DOHH2 (cell line): Measurements from ENCODE around the gene SHANK2.

Source experiments
- H3F3A ChIP-seq: fragments of 200-600 bp; sonication (generic), shearing (Covaris generic); 2 replicates; pipeline ENCODE4 v1.6.0; 2016; ENCODE audit warnings: antibody characterized with exemption, mild to moderate bottlenecking; ENCODE audit not compliant: control insufficient read depth, insufficient read depth
- H3K27ac ChIP-seq: fragments of 200-600 bp; sonication (generic); 2 replicates; pipeline ENCODE4 v1.5.1; 2014; ENCODE audit warnings: low read depth, mild to moderate bottlenecking, low read length, moderate library complexity
- H3K27me3 ChIP-seq: fragments of 200-600 bp; sonication (generic); 2 replicates; pipeline ENCODE4 v1.6.1; 2014; ENCODE audit warnings: mild to moderate bottlenecking, low read length, mixed read lengths; ENCODE audit not compliant: control insufficient read depth
- H3K36me3 ChIP-seq: fragments of 200-600 bp; sonication (generic); 2 replicates; pipeline ENCODE4 v1.6.1; 2014; ENCODE audit warnings: mild to moderate bottlenecking, low read length, moderate library complexity, mixed read lengths; ENCODE audit not compliant: control insufficient read depth
- H3K4me1 ChIP-seq: fragments of 200-600 bp; sonication (generic); 2 replicates; pipeline ENCODE4 v1.6.1; 2014; ENCODE audit warnings: mild to moderate bottlenecking, low read length, mixed read lengths; ENCODE audit not compliant: control insufficient read depth
- H3K4me2 ChIP-seq: fragments of 200-600 bp; sonication (generic); 2 replicates; pipeline ENCODE4 v1.6.0; 2014; ENCODE audit warnings: mild to moderate bottlenecking, low read length, moderate library complexity
- H3K4me3 ChIP-seq: fragments of 200-600 bp; sonication (generic); 2 replicates; pipeline ENCODE4 v1.5.1; 2014; ENCODE audit warnings: mild to moderate bottlenecking, low read length, mixed read lengths
- H3K79me2 ChIP-seq: fragments of 200-600 bp; sonication (generic); 2 replicates; pipeline ENCODE4 v1.6.1; 2014; ENCODE audit warnings: mild to moderate bottlenecking, low read length, mixed read lengths; ENCODE audit not compliant: control insufficient read depth
- H3K9me2 ChIP-seq: fragments of 200-600 bp; sonication (generic); replicated peaks from 2 replicates; pipeline ENCODE4 v1.6.1; 2014; ENCODE audit warnings: mild to moderate bottlenecking, low read length, mixed read lengths; ENCODE audit not compliant: control insufficient read depth
- H3K9me3 ChIP-seq: fragments of 200-600 bp; sonication (generic); 2 replicates; pipeline ENCODE4 v1.6.1; 2014; ENCODE audit warnings: antibody characterized with exemption, low read length, mixed read lengths; ENCODE audit not compliant: control insufficient read depth, insufficient read depth
- H4K20me1 ChIP-seq: fragments of 200-600 bp; sonication (generic); 2 replicates; pipeline ENCODE4 v1.6.0; 2014; ENCODE audit warnings: low read depth, mild to moderate bottlenecking, antibody characterized with exemption, low read length, moderate library complexity; ENCODE audit not compliant: control insufficient read depth, insufficient read depth
- EZH2phosphoT487 ChIP-seq: fragments of 200-600 bp; sonication (generic); IDR thresholded peaks from 2 replicates; pipeline ENCODE4 v1.6.1; 2017; ENCODE audit warnings: borderline replicate concordance, mild to moderate bottlenecking, antibody characterized with exemption, low read length, moderate library complexity, mixed read lengths
- TF ChIP-seq, protein P1 (sequence below): fragments of 200-600 bp; sonication (generic); IDR thresholded peaks from one replicate; pipeline ENCODE4 v1.5.1; 2014; ENCODE audit warnings: antibody characterized with exemption, mild to moderate bottlenecking, low read depth, low read length; ENCODE audit not compliant: poor library complexity, severe bottlenecking

SHANK2 gene

DNA sequence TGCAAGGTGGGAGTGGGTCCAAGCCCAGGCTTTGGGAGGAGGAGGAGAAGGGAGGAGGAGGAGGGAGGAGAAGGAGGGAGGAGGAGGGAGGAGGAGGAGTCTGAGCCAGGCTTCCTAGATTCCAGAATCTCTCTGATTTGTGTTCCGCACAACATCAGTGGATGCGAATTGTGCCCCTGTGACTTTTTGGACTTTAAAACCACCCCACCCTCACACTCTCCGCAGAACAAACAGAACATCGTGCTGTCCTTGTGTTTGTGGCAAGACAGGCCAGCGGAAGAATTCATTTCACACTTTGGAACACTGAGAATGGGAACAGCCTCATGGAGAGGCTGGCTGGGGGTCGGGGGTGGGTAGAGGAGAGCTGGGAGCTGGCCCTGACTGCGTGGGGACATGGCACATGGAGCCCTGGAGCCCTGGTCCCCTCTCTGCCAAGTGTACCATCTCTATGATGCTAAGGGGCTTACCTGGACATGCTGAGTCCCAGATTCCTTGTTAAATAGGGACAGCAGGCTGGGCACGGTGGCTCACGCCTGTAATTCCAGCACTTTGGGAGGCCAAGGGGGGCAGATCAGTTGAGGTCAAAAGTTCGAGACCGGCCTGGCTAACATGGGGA, 16.4 kb upstream of the SHANK2 start:
- no peak overlapping the region for H3K4me3 ChIP-seq
- H3K4me1 ChIP-seq = no peaks in the 10 kb centered on the region
- H3K4me2 ChIP-seq = no peak overlapping the region

DNA sequence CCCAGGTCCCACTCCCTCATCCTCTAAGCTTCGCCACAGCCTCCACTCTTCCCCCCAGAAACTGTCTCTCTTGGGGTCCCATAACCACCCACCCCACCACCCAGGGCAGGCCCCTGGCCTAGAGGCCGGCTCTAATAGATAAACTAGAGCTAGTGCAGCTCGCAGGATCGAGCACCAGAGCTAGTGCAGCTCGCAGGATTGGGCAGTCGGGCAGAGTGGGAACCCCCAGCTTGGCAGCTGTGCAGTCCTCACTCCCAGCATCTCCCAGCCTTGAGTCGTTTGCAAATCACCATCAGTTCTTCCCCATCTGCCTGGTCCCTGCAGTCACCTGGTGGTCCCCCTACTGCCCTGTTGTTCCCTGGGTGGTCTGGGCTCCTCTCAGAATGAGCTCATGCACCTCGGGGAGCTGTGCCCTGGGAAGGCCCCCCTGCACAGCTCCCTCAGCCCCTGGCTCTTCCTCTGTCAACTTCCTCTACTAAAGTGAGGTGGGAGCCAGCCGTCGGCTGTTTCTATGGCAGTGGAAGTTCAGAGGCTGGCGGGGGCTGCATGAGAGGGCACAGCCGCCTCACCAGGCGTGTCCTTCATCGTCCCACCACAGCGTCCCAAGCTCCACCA, 15.5 kb upstream of the SHANK2 start:
- no peak overlapping the region for H3K4me2 ChIP-seq
- no peak overlapping the region for H3K27ac ChIP-seq
- no peaks in the 10 kb centered on the region for H4K20me1 ChIP-seq
- H3K79me2 ChIP-seq = no peaks in the 10 kb centered on the region
- peaks cover 3% of the 10 kb centered on the region; the same call in 1 of the 2 replicates for H3K9me3 ChIP-seq
- H3K27me3 ChIP-seq = no peaks in the 10 kb centered on the region
- H3K4me3 ChIP-seq = no peak overlapping the region
- H3K4me1 ChIP-seq = no peaks in the 10 kb centered on the region
- H3K9me2 ChIP-seq = no peaks in the 10 kb centered on the region
- H3K36me3 ChIP-seq = no peaks in the 10 kb centered on the region
- no peaks in the 10 kb centered on the region for H3F3A ChIP-seq
- TF ChIP-seq, protein P1, sequence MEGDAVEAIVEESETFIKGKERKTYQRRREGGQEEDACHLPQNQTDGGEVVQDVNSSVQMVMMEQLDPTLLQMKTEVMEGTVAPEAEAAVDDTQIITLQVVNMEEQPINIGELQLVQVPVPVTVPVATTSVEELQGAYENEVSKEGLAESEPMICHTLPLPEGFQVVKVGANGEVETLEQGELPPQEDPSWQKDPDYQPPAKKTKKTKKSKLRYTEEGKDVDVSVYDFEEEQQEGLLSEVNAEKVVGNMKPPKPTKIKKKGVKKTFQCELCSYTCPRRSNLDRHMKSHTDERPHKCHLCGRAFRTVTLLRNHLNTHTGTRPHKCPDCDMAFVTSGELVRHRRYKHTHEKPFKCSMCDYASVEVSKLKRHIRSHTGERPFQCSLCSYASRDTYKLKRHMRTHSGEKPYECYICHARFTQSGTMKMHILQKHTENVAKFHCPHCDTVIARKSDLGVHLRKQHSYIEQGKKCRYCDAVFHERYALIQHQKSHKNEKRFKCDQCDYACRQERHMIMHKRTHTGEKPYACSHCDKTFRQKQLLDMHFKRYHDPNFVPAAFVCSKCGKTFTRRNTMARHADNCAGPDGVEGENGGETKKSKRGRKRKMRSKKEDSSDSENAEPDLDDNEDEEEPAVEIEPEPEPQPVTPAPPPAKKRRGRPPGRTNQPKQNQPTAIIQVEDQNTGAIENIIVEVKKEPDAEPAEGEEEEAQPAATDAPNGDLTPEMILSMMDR = no peak
- no peak for TF ChIP-seq EZH2phosphoT487

More for the DNA sequence above, 16.4 kb upstream of the SHANK2 start:
- Histone ChIP-seq H3K27ac (no peak overlapping the region), H3K36me3 (no peaks in the 10 kb centered on the region), H3K9me3 (peaks cover 8% of the 10 kb centered on the region; the same call in 1 of the 2 replicates), H4K20me1 (no peaks in the 10 kb centered on the region), H3K79me2 (no peaks in the 10 kb centered on the region), H3F3A (no peaks in the 10 kb centered on the region), H3K9me2 (no peaks in the 10 kb centered on the region), H3K27me3 (no peaks in the 10 kb centered on the region)
- TF ChIP-seq, protein P1 = no peak
- TF ChIP-seq EZH2phosphoT487 = no peak

DNA sequence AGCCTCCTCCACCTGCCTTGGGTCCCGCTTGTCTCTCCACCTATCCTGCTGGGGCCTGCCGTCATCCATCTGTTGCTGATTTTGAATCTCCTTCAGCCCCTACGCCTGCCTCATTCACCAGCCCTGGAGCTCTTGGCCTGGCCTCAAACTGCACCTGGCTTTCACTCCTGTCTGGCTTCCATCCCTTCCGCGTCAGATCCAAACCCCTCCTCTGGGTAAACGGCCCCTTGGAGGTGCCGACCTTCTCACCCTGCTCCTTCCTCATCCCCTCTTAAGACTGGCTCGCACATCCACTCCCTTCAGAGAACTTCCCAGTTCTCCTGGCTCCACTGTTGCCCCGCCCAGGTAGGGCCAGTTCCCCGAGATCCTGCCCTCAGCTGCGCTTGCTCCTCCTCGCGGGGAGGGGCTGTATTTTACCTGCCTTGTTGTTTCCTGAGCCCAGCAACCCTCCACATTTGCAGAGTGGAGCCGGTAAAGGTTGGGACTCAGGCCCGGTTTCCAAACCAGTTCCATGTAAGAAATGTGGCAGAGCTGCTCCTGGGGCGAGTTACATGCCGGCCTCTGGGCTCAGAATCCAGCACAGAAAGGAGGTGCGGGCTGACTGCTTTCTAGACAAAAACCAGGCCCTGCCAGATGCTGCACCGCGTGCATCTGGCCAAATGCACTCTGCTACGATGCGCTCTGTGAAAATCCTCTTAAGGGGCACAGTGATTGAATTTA, 13.9 kb upstream of the SHANK2 start:
- Histone ChIP-seq H3K9me3 (no peaks in the 10 kb centered on the region), H3K9me2 (no peaks in the 10 kb centered on the region), H3K27me3 (no peaks in the 10 kb centered on the region), H3K4me3 (no peak overlapping the region), H4K20me1 (no peaks in the 10 kb centered on the region), H3K79me2 (no peaks in the 10 kb centered on the region), H3F3A (no peaks in the 10 kb centered on the region), H3K36me3 (no peaks in the 10 kb centered on the region), H3K27ac (no peak overlapping the region), H3K4me1 (no peaks in the 10 kb centered on the region), H3K4me2 (no peak overlapping the region)
- TF ChIP-seq, protein P1 = no peak
- no peak for TF ChIP-seq EZH2phosphoT487
